NOMO-1 treated with DMSO at 0.1 percent for 48 hours (cell line): ENCODE results near the gene XRN1.
"Not testable (repeated sequence)": the region's sequence is repeated elsewhere in the genome, so short reads cannot be mapped to it uniquely, and the experiment has no call there.

Experiments used
- DNase-seq: peaks from one replicate; lab custom pipeline; 2025; ENCODE audit not compliant: unreplicated experiment; lab: John Stamatoyannopoulos, UW

The XRN1 gene

GRCh38 chr3:142436951-142437585 is 10.8 kb downstream of the XRN1 start:
- DNase-seq, result no peak

- no peak for DNase-seq
Measured at GRCh38 chr3:142434503-142434902, 13.3 kb downstream of the XRN1 start.

- no peak for DNase-seq
Measured at GRCh38 chr3:142433110-142433509, 14.7 kb downstream of the XRN1 start.

GRCh38 chr3:142429582-142429981 is 18.3 kb downstream of the XRN1 start:
- DNase-seq, result no peak

- no peak for DNase-seq
Measured at GRCh38 chr3:142424754-142425153, 23.1 kb downstream of the XRN1 start.

GRCh38 chr3:142418926-142419592 is 28.8 kb downstream of the XRN1 start:
- no peak for DNase-seq

- no peak for DNase-seq
Measured at GRCh38 chr3:142417302-142417701, 30.5 kb downstream of the XRN1 start.

GRCh38 chr3:142400537-142400936 is 47.3 kb downstream of the XRN1 start:
- not testable (repeated sequence) for DNase-seq

GRCh38 chr3:142394921-142395622 is 52.8 kb downstream of the XRN1 start:
- DNase-seq, result no peak

GRCh38 chr3:142385078-142385477 is 62.8 kb downstream of the XRN1 start:
- DNase-seq, result no peak

- no peak for DNase-seq
Measured at GRCh38 chr3:142374687-142375086, 73.2 kb downstream of the XRN1 start.

- not testable (repeated sequence) for DNase-seq
Measured at GRCh38 chr3:142369576-142369975, 78.3 kb downstream of the XRN1 start.

- DNase-seq, result no peak
Measured at GRCh38 chr3:142366434-142366833, 81.4 kb downstream of the XRN1 start.

- no peak for DNase-seq
Measured at GRCh38 chr3:142363936-142364467, 83.8 kb downstream of the XRN1 start.

- not testable (repeated sequence) for DNase-seq
Measured at GRCh38 chr3:142363433-142363832, 84.4 kb downstream of the XRN1 start.

- no peak for DNase-seq
Measured at GRCh38 chr3:142359367-142359766, 88.5 kb downstream of the XRN1 start.

- no peak for DNase-seq
Measured at GRCh38 chr3:142356818-142357217, 91.0 kb downstream of the XRN1 start.

- DNase-seq, result no peak
Measured at GRCh38 chr3:142355692-142356091, 92.1 kb downstream of the XRN1 start.

- no peak for DNase-seq
Measured at GRCh38 chr3:142354076-142354475, 93.8 kb downstream of the XRN1 start.

GRCh38 chr3:142353571-142353970 is 94.3 kb downstream of the XRN1 start:
- no peak for DNase-seq

- not testable (repeated sequence) for DNase-seq
Measured at GRCh38 chr3:142352698-142353097, 95.1 kb downstream of the XRN1 start.

- DNase-seq, result no peak
Measured at GRCh38 chr3:142348460-142348859, 99.4 kb downstream of the XRN1 start.
